HG02852 (cell line): ENCODE data around the gene ABCC1.

Experiments used
- ATAC-seq: cut with Tn5 transposase; IDR thresholded peaks from one replicate; pipeline ENCODE4 v1.9.1; 2021; ENCODE audit warnings: mild to moderate bottlenecking, moderate library complexity; ENCODE audit not compliant: unreplicated experiment

The ABCC1 gene

DNA sequence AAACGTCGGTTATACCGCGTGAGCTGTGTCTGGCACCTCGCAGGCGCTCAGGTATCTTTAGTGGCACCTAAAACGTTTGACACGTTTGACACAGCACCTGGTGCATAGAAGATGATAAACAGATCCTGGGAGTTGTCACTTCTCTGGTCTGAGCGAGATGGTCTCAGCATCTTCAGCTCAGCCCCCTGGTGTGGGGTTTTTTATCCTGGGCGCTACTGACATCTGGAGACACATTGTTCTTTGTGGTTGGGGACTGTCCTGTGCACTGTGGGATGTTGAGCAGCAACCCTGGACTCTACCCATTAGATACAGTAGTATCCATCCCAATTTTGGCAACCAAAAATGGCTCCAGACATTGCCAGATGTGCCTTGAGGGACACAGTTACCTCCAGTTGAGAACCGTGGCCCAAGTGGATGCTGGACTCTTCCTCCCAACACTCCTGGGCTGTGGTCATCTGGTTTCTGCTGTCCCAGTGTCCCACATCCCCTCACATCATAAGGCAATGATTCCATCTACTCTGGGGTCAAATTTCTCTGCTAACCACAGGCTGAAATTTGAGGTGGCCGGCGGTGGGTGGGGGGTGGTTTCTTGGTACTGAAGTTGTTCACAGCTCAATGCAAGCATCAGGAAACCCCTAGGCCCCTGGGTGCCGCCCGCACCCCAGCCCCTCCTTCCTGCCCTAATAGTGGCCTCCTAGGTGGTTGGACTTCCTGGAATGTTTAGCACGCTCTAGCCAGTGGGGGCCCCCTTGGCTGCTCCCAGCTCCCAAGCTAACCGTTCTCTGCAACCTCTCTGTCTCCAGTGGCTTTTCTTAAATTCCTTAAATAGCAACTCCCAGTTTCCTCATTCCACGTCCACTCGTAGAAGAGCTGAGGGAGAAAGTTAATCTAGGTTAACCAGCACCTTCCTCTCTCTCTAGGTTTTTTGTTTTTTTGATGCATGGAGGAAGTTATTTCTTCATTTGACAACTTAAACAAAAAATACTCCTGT, 124.8 kb downstream of the ABCC1 start:
- no peak for ATAC-seq

DNA sequence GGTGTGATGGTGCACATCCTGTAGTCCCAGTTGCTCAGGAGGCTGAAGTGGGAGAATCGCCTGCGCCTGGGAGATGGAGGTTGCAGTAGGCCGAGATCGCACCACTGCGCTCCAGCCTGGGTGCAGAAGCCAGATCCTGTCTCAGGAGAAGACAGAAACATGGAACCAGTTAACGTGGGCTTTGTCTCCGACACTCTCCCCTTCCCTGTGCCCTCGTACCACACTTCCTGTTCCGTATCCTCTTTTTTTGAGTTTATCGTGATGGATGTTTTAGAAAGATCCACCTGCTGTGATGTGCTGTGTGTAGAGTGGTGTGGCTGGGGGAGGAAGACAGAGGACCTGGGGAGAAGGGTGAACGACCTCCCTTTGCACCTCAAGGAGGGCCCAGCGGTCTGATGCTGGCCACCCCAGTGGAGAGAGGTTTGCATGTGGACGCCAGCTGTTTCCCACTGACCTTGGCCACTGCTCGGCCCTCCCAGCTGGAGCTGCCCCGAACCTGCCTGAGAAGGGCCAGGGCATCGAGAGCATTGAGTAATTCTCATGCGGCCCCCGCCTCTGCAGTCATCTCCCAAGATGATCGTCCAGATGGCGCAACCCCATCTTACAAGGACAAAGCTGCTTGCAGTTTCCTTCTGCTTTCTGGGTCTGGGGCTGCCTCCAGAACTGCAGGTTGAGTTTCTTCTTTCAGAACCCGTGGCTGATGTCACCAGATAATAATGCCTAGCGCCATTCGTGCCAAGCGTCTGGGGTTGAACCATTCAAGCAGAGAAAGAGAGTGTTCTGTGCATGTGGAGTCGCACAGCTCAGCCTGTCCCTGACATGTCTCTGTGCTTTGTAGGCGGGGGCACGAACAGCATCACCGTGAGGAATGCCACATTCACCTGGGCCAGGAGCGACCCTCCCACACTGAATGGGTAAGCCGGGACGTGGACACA, 126.3 kb downstream of the ABCC1 start:
- ATAC-seq, result no peak

DNA sequence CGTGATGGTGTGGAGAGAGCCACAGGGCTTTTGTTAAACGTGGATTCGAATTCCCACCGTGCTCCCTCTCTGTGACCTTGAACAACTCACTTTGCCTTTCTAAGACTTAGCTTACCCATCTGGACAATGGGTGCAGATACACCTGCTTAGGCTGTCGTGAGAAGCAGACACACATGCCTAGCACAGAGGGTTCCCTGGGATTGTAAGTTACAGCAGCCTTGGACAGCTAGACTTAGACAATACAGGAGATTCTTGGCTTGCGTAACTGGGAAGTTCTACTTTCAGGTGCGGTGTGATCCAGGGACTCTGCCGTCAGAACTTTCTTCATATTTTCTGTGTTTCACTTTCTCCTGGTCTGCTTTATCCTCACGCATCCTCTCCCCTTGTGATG, 127.0 kb downstream of the ABCC1 start:
- no peak for ATAC-seq

DNA sequence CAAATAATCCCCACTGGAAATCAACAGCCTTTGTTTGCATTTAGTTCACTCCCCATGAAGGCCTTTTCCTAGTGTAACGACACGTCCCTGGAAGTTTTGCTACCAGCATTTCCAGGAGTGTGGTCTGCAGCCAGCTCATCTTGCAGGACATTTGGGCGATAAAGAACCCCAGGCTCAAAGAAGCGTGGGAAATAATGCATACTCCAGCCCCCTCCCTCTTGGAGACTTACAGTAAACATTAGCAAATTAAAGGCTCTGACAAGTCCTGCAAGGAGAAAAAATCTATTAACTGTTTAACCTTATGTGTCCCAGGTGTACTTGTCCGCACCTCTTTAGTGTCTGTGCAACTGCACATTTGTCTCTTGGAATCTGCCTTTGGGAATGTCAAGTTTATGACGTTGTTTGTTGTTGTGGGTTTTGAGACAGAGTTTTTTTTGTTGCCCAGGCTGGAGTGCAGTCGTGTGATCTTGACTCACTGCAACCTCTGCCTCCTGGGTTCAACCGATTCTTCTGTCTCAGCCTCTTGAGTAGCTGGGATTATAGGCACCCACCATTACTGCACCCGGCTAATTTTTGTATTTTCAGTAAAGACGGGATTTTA, 131.1 kb downstream of the ABCC1 start:
- ATAC-seq, result no peak

DNA sequence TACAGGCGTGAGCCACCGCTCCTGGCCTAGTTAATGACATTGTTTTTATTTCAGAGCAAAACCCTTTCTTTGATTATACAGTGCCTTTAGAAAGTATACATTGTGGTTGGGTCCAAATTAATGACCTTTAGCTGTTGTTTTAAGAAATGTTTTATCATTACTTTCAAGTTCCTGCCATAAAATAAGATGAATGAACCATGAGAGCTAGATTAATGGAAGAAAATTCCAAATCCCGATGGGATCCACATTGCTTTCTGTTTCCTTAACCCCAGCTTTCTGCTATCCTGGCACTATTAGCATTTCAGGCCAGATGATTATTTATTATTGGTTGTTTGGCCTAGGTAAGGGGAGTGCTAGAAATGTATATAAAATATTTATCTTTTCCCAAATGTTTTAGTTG, 131.7 kb downstream of the ABCC1 start:
- ATAC-seq, result no peak

DNA sequence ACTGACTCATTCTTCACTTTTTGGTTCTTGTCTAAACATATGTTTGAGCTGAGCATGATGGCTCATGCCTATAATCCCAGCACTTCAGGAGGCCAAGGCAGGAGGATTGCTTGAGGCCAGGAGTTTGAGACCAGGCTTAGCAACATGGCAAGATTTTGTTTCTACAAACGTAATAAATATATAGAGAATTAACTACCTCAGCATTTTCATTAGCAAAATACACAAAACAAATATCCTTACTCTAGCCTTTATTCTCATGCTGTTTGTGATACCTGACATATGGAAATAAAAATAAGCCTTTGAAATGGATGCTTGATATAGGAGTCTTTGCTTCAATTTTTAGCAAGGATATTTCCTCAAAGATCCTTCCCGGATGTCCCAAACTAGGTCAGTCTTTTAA, 132.8 kb downstream of the ABCC1 start:
- ATAC-seq, result no peak

DNA sequence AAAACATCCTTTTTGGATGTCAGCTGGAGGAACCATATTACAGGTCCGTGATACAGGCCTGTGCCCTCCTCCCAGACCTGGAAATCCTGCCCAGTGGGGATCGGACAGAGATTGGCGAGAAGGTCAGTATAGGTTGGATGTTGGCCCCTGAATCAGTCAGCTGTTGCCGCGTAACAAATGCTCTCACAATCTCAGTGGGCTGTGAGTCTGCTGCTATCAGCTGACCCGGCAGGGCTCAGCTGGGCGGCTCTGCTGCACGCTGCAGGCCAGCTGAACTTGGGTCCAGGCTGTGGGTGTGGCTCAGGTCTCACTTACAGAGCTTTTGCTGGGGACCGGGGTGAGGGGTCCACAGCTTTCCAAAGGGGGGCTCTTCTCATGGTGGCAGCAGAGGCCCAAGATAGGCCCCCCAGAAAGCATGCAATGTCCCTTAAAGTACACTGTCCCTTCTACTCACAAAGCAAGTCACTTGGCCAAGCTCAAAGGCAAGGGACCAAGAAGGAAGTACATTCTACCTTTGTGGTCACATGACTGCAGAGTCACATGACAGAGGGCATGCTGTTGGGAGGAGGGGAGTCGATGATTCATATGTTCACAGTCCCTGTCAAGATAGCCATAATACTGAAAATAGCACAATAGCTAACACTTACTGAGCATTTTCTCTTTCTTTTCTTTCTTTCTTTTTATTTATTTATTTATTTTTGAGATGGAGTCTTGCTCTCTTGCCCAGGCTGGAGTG, 134.2 kb downstream of the ABCC1 start:
- ATAC-seq, result no peak

DNA sequence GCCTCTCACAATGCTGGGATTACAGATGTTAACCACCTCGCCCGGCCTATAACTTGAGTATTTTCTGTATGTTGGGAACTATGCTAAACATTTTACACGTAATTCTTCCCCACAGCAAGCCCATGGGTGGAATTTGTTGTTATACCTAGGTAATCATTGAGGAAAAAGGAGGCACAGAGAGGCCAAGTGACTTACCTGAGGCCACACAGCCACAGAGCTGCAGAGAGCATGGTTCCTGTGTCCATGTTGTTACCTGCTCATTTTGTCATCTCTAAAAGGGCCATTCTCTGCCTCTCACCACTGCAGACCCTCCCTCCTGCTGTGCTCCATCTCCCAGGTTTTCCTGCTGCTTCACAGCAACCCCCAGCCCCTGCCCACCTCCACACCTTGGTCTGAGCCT, 135.5 kb downstream of the ABCC1 start:
- no peak for ATAC-seq

DNA sequence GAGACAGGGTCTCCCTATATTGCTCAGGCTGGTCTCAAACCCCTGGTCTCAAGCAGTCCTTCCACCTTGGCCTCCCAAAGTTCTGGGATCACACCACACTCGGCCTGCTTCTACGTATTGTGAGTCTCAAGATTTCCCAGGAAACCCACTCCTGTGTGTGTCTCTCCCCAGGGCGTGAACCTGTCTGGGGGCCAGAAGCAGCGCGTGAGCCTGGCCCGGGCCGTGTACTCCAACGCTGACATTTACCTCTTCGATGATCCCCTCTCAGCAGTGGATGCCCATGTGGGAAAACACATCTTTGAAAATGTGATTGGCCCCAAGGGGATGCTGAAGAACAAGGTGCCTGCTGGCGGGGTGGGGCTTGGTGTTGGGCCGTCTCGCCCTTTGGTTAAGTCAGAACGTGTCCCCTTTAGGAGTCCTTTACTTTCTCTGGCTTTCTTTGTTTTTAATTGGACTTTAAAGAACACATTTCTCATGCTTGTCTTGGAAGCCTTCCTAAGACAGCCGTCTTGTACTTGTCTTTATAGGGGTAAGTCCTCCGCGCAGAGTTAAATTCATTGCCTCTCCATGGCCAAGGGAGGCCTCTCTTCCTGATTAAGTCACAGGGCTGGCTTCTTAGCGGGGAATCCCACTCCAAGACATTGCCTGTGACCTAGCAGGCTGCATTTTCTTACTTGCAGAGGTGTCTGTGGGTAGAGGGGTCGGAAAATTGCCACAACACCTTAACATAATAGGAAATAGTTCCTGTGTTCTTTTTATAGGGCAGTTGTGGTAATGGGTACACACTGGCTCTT, 137.4 kb downstream of the ABCC1 start:
- ATAC-seq, result no peak

DNA sequence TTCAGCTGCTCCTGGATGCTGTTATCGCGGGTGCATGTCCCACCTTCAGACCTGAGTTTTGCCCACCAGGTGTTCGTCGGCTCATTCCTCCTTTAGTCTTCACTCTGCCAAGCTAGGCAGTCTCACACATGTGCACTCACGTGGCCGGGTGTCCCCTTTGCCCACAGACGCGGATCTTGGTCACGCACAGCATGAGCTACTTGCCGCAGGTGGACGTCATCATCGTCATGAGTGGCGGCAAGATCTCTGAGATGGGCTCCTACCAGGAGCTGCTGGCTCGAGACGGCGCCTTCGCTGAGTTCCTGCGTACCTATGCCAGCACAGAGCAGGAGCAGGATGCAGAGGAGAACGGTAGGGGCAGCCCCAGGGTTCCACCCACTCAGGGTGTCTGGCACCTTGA, 140.8 kb downstream of the ABCC1 start:
- ATAC-seq, result no peak

DNA sequence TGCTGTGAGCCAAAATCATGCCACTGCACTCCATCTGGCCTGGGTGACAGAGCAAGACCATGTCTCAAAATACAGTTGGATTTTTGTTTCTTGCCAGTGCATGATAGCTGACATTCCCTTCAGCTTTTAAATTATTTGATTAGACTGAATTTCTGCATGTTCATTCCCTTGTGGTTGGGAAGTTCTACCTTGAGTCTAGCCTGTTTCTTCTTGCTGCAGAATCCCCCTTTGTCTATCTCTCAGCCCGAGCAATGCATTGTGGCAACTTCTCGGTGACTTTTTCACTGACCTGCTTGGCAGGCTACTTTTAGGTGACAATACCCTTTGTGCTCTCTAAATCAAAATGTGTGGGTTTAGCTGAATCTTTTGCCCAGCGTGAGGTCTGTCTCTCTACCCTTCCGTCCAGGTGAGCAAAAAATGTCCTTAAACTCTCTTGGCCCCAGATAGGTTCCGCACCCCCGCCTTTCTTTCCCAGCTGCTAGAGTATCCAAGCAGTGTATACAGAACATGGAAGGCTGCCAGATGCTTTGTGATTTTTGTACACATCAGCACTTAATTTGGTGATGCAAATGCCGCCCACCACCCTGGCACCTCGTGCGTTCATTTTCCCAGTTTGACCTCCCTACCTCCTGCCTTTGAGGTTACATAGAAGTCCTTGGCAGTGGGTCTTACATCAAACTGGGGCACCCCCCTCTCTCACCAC, 143.7 kb downstream of the ABCC1 start:
- no peak for ATAC-seq

DNA sequence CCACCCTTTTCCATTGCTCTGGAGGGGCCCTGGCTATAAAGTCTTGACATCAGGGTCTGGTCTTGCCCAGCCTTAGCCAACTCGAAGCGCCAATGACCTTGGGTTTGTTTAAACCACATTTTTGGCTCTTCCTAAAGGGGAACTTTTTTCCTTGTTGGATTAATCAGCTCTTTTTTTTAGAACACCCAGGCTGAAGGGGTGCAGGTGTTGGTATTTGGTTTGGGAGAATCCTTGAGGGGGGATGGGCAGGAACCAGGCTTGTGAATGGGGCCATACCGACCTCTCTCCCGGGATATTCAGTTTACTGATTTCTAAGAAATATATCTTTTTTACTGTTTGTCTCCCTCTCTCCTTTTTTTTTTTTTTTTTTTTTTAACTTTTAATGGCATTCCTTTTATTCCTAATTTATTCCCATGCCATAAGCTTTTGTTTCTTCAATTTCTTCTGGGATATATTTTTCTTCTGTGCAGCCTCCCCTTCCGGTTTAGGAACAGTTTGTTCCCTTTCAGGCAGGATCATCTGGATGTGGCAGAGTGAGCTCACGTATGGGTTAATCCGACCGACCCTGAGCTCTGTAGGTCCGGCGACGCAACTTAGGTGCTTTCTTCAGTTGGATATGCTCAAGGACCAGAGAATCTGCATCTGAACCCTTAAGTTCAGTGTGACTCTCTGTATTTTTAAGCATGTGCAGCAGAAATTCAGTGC, 144.4 kb downstream of the ABCC1 start:
- ATAC-seq, result no peak

DNA sequence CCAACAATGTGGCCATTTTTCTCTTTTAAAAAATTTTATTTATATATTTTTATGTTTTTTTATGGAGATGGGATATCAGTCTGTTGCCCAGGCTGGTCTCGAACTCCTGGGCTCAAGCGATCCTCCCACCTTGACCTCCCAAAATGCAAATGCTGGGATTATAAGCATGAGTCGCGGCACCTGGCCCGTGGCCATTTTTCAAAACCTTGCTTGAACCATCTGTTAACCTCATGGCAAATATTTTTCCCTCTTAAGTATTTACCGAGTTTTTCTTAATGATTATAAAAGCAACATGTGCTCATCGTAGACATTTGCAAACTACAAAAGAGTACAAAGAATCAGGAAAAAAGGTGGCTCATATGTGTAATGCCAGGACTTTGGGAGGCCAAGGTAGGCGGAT, 146.2 kb downstream of the ABCC1 start:
- ATAC-seq, result no peak

DNA sequence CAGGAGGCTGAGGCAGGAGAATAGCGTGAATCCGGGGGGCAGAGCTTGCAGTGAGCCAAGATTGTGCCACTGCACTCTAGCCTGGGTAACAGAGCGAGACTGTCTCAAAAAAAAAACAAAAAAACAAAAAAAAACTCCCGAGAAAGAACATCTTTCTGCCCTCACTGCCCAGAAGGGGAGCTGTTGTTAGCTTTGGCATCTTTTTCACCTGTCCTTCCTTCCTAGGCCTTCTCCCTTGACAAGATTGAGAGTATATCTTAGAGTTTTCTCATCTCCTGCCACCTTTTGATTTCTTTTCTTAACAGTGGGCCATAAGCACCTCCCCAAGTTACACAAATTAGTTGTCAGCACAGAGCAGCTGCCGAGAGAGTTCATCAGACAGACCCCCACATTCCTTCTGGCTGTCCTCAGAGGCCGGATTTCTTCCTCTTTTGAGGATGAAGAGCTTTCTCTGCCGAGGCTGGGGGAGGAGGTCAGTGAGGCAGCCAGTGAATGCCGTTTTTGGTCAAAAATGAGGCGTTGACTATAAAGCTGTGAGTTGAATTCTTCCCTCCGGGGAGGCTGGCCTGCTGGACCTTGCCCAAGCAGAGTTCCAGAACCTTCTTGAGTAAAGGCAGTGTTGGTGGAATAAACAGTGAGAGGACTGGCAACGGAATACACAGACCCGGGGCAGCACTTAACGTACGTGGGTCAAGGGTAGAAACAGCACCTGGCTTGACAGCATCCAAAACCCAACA, 146.9 kb downstream of the ABCC1 start:
- ATAC-seq, result no peak

DNA sequence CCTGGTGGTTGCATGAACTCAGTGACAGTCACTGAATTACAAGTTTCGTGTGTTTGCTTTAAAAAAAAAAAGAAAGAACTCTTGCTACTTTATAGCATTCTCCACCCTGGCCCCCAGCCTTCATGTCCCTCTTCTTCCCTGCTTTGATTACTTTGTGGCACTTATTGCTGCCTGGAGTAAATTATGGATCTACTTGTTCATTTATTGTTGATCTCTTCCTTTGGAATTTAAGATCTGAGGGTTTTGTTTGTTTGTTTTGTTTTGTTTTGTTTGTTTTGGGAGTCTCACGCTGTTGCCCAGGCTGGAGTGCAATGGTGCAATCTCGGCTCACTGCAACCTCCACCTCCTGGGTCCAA, 147.4 kb downstream of the ABCC1 start:
- no peak for ATAC-seq

DNA sequence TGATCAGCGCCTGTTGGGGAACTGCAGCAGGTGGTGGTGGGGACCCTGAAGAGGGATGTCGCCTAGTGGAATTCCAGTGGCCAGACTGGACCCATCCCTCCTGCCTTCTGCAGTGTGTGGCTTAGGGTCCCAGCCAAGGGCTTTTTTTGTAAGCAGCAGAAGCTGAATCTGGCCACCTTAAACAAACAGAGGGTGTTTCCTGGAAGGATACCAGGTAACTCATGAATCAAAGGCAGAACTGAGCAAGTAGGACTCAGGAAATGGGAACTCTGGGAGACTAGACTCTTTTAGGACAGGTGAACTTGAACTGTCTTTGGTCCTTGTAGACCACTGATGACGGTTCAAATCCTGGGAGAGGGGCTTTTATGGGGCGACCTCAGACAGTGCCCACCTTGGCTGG, 149.9 kb downstream of the ABCC1 start:
- no peak for ATAC-seq

DNA sequence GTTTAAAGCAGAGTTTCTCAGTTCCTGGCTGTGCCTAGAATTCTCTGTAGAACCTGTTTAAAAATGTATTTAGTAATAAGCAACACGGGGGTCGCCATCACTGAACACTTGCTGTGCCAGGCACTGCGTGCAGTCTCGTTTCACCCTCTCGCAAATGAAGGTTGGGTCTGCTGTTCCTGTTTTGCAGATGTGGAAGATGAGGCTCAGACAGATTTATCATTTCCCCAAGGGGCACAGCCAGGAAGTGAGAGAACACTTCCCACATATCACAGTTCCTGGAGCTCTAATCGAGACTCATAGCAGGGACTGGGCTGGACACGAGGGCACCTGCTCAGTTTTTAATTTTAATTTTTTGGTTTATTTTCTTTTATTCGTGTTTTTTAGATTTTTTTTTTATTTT, 151.2 kb downstream of the ABCC1 start:
- ATAC-seq, result no peak

DNA sequence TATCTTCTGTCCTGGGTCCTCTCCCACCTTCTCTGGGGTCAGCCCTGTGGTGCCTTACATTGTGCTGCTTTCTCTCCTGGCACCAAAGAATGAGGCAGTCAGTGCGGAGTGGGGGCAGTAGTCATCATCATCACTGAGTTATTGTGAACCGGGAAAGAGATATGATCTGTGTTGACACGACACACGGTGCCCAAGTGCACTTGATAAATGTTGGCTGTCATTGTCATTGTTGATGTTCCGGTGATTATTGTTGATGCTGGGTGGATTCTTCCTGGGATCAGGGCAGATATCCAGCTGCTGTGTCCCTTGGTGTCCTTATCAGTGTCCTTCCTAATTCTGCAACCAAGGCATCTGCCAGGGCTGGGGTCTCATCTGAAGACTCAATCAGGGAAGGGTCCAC, 152.2 kb downstream of the ABCC1 start:
- no peak for ATAC-seq
